LNCaP clone FGC (cell line): ENCODE measurements around the gene PLXNA2.

ENCODE experiments used
- DNase-seq: peaks from one replicate; pipeline ENCODE4 v3.0.0-alpha.2; 2011; ENCODE audit warnings: low read depth
- H3K4me3 ChIP-seq: 2 replicates; pipeline ENCODE4 v1.5.1; 2011; ENCODE audit warnings: mild to moderate bottlenecking, low read depth, low read length, control low read depth
- TF ChIP-seq, protein P1 (sequence below): IDR thresholded peaks from 2 replicates; pipeline ENCODE4 v1.5.1; 2012; ENCODE audit warnings: mild to moderate bottlenecking; ENCODE audit not compliant: control insufficient read depth, insufficient read depth; ENCODE audit errors: extremely low read depth

The PLXNA2 gene

DNA sequence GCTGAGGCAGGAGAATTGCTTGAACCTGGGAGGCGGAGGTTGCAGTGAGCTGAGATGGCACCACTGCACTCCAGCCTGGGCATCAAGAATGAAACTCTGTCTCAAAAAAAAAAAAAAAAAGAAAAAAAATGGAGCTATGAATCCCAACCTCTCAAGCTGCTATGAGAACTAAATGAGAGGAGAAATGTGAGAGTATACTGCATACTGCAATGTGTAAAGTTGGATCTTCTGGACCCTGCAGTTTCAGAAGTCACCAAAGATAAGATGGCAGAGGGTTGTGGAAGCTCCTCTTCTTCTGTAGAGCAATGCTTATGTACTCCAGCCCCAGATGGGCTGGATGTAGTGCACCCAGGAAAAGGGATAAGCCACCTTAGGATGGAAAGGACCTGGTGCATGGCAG, 55.6 kb downstream of the PLXNA2 start:
- TF ChIP-seq, protein P1, sequence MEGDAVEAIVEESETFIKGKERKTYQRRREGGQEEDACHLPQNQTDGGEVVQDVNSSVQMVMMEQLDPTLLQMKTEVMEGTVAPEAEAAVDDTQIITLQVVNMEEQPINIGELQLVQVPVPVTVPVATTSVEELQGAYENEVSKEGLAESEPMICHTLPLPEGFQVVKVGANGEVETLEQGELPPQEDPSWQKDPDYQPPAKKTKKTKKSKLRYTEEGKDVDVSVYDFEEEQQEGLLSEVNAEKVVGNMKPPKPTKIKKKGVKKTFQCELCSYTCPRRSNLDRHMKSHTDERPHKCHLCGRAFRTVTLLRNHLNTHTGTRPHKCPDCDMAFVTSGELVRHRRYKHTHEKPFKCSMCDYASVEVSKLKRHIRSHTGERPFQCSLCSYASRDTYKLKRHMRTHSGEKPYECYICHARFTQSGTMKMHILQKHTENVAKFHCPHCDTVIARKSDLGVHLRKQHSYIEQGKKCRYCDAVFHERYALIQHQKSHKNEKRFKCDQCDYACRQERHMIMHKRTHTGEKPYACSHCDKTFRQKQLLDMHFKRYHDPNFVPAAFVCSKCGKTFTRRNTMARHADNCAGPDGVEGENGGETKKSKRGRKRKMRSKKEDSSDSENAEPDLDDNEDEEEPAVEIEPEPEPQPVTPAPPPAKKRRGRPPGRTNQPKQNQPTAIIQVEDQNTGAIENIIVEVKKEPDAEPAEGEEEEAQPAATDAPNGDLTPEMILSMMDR, result no peak

DNA sequence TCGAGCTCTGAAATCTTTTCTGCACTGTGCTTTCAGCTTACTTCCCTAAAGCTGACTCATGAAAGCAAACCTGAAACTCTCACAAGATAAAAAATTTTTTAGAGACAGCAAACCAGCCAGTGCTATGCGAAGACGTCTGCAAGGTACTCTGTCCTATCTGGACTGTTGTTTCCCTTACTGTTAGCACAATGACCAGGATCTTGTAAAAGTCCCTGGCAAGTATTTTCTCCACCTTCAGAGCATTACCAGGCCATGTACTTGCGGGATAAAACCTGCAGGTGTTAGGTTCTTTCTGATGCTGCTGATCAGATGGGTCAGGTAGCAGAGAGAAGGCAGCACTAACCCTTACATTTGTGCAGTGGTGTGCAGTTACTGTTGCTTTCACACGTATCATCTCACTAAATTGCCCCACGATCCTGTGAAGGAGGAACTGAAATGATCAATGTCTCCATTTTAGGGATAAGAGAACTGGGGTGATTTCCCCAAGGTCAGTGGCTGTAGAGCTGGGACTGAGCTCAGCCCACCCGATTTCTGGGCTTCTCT, 56.6 kb downstream of the PLXNA2 start:
- no peak for DNase-seq
- no peak overlapping the region for H3K4me3 ChIP-seq
- TF ChIP-seq, protein P1, result no peak

More for the DNA sequence above, 55.6 kb downstream of the PLXNA2 start:
- H3K4me3 ChIP-seq, result no peak overlapping the region
- no peak for DNase-seq

DNA sequence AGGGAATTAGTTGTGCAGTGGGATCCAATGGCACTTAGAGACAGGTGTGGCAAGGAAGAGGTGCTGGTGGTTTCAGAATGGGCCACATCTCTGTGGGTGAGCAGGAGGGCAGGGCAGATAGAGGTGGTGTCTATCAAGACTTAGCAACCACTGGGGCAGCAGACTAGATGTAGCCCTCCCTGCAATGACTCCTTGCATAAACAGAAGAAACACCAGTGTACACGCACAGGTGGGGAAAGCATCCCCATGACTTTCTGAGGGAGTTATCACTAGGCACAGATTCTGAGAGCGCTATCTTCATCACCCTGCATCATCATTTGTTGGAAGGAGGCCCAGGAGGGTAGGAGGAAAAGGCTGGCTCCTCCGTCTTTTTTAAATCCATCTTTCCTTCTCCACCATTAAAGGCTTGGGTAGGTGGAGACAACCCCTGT, 58.4 kb downstream of the PLXNA2 start:
- H3K4me3 ChIP-seq, result no peak overlapping the region
- TF ChIP-seq, protein P1, result no peak
- DNase-seq, result no peak

DNA sequence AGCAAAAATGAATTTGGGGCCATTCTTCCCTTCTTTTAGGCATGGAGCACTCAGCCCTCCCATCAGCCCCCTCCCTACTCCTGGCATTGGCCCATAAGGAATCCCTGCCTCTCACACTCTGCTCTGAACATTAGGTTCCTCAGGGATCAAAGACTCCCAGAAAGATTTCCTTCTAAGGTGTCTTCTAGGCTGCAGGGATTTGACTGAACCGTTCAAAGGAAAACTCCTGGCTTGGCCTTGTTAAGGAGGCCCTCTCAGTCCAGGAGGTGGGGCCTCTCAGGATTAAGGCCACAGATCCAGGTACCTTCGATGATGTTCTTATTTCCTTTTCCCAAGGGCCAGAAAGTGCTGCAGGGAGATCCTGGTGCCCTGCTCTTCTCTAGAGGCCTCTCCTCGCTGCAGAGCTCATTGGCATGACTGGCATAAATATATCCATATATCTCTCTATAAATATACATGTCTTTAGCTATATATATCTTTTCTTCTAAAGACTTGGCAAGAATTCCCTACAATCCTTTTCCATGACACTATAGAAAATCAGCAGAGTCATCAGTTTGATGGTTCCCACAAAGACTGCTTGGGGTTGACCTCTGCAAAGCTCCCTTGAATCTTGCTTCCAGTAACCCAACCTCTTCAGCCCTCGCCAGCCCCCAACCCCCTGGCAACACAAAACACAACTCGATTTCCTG, 59.1 kb downstream of the PLXNA2 start:
- TF ChIP-seq, protein P1, result no peak
- no peak overlapping the region for H3K4me3 ChIP-seq
- no peak for DNase-seq

DNA sequence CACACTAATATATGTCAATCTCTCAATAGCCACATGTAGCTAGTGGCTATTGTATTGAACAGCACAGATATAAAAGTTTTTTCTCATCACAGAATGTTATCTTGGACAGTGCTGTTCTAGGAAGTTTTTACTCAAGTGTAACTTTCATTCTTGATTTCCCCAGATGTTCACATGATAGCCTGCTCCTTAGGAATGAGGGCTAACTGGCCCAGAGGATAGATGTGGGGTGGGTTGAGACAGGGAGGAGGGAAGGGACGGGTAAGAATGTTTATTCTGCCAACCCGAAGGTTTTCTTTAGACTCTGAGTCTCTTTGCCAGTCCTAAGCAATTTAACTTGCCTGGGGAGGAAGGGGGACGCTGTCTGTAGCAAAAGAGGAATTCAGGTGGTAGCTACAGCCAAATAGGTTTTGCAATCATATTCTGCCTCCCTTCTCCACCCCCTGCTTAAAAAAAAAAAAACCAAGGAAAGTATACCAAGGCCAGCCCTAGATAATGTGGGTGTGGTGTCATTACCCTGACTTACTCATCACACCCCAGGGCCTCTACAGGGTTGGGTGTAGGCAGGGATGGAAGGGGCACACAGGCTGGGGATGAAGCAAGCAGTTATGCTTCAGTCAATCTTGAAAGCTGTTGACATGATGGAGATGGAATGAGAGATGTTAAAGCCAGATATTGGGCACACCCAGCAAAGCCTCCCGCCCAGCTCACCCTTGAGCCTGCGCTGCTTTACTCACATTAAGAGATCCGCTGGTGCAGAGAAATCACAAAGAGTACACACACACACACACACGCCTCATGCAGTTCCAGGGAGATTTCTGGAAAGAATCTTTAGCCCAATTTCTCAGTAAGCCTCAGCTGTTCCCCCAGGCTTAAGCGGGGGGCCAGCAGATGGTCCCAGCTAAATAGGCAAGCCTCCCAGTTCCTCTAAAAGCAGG, 59.9 kb downstream of the PLXNA2 start:
- DNase-seq, result no peak
- no peak overlapping the region for H3K4me3 ChIP-seq
- TF ChIP-seq, protein P1, result no peak

DNA sequence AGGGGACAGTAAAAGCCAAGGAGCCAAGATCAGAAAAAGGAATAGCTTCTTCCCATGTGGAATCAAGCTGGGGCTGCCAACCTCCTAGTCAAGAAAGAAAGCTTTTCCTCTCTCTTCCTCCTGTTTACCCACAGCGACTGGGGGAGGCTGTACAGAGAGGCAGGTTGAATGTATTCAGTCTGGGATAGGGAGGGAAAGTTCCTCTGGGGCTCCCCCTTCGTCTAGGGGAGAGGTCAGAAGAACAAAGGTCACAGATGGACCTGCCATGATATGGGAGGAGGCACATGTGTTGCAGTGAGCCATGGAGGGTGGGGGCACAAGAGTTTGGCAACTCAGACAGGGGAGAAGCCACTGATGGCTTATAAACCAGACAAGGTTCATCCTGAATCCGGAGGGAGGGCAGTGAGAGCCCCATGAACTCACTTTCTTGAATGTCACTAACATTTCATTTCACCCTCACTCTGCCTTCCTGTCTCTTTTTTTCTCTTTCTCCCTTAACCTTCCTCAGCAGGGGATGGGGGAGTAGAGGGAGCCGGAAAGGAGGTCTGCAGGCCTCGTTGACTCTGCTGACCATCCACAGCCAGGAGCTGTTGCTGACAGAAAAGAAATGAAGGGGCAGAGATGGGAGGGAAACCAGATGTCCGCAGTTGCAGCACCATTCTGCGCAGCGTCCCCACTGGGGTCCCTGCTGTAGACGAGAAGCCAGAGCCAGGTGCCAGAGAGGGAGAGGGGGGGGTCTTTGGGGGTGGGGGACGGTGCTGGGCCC, 61.1 kb downstream of the PLXNA2 start:
- no peak overlapping the region for H3K4me3 ChIP-seq
- DNase-seq, result no peak
- TF ChIP-seq, protein P1, result no peak
